Epithelial cell of proximal tubule (primary cell): ENCODE results near the gene GRID1. TPM values are rescaled to one million over a fixed set of nuclear protein-coding genes. Genes with fewer than 3 reads are reported as not detected.

Source experiments
- DNase-seq: peaks from one replicate; pipeline ENCODE4 v3.0.0-alpha.2; 2011; ENCODE audit warnings: low read depth
- H3K4me3 ChIP-seq: 2 replicates; pipeline ENCODE4 v1.5.1; 2011; ENCODE audit warnings: low read depth, mild to moderate bottlenecking, low read length
- total RNA-seq: library from RNA; depleted of rRNA; stranded (reverse); fragments of >200 nt; gene quantifications from 2 replicates; pipeline ENCODE4 v1.2.3, GENCODE V29; 2015
- TF ChIP-seq, protein P1 (sequence below): conservative IDR thresholded peaks from 2 replicates; pipeline ENCODE4 v1.5.1; 2012; ENCODE audit warnings: low read depth, mild to moderate bottlenecking, low read length

The GRID1 gene
- total RNA-seq, 1 donor from 2014 or later, result 0.52 TPM

- no peak for DNase-seq
- no peak overlapping the region for H3K4me3 ChIP-seq
- TF ChIP-seq, protein P1, sequence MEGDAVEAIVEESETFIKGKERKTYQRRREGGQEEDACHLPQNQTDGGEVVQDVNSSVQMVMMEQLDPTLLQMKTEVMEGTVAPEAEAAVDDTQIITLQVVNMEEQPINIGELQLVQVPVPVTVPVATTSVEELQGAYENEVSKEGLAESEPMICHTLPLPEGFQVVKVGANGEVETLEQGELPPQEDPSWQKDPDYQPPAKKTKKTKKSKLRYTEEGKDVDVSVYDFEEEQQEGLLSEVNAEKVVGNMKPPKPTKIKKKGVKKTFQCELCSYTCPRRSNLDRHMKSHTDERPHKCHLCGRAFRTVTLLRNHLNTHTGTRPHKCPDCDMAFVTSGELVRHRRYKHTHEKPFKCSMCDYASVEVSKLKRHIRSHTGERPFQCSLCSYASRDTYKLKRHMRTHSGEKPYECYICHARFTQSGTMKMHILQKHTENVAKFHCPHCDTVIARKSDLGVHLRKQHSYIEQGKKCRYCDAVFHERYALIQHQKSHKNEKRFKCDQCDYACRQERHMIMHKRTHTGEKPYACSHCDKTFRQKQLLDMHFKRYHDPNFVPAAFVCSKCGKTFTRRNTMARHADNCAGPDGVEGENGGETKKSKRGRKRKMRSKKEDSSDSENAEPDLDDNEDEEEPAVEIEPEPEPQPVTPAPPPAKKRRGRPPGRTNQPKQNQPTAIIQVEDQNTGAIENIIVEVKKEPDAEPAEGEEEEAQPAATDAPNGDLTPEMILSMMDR, result no peak
Observed at GRCh38 chr10:86262688-86263181, 103.9 kb downstream of the GRID1 start.

GRCh38 chr10:86261941-86262687, 104.5 kb downstream of the GRID1 start:
- H3K4me3 ChIP-seq, result no peak overlapping the region
- no peak for DNase-seq

DNA sequence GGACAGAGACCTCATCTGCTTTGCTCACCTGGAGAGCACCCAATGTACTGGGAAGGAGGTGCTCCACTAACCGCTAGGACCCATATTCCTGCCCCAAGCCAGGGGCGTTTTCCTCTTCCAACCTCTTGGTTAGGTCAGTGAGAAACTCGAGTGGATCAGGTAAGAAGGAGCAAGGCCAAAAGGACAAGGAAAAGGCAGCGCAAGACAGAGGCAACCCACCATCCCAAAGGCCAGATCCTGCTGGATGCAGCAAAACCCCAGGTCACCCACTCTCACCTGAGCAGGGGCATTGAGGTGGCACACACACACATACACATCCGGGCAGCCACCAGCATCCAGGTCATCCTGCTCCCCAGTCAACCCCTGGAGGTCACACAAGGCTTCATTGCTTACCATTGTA, 105.1 kb downstream of the GRID1 start:
- TF ChIP-seq, protein P1, result no peak
- H3K4me3 ChIP-seq, result no peak overlapping the region
- DNase-seq, result no peak

More at GRCh38 chr10:86261941-86262687, 104.5 kb downstream of the GRID1 start:
- TF ChIP-seq, protein P1, result peak; percentile 44

- TF ChIP-seq, protein P1, result no peak
- no peak for DNase-seq
- no peak overlapping the region for H3K4me3 ChIP-seq
Observed at GRCh38 chr10:86260564-86260963, 106.0 kb downstream of the GRID1 start.

GRCh38 chr10:86259901-86260562, 106.6 kb downstream of the GRID1 start:
- DNase-seq, result no peak
- H3K4me3 ChIP-seq, result no peak overlapping the region
- TF ChIP-seq, protein P1, result no peak

DNA sequence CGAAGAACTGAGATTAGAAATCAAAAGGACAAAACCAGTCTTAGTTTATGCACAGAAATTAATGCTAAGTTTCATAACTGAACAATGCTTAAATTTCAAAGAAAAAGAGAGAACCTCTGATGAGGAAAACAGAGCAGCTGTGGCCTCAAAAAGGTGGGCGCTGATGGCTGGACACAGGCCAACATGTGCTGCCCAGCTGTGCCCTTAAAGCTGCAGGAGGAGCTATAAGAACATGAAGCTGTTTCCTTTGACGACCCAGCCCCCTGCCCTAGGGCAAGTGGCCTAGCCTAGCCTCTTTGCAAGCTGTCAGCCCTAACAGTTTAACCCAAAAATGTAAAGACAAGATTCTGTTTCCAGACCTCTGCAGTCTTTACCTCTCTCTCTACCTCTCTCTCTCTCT, 107.7 kb downstream of the GRID1 start:
- no peak overlapping the region for H3K4me3 ChIP-seq
- no peak for DNase-seq
- TF ChIP-seq, protein P1, result no peak

DNA sequence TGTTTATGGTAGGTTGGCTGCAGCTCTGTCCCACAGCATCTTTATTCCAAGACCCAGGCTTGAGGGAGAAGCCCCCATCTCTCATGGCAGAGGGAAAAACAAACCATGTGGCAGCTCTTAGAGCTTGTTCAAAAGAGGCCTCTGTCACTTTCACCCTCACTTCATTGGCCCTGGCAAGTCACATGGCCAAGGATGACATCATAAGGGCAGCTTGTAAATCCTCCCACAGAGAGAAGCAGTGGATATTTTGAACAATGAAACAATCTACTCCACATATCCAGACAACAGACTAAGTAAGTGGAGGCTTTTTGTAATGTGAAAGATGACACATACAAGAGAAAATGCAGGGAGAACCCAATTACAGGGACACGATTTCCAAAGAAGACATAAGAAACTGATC, 108.1 kb downstream of the GRID1 start:
- TF ChIP-seq, protein P1, result no peak
- no peak overlapping the region for H3K4me3 ChIP-seq
- no peak for DNase-seq
